Glomerular endothelial cell (primary cell): ENCODE data around the gene CLTB. TPM values are rescaled to one million over a fixed set of nuclear protein-coding genes. Genes with fewer than 3 reads are reported as not detected.
A peak's percentile ranks its signal among the peaks of the same experiment; 100 is the strongest.
"Not testable (repeated sequence)": the region's sequence is repeated elsewhere in the genome, so short reads cannot be mapped to it uniquely, and the experiment has no call there.

Experiments
- DNase-seq: peaks from one replicate; pipeline ENCODE4 v3.0.0-alpha.2; 2011; ENCODE audit warnings: low read depth, low spot score; ENCODE audit errors: extremely low read depth
- total RNA-seq: library from RNA; depleted of rRNA; stranded (reverse); fragments of >200 nt; gene quantifications from 2 replicates; pipeline ENCODE4 v1.2.3, GENCODE V29; 2015

The CLTB gene, protein sequence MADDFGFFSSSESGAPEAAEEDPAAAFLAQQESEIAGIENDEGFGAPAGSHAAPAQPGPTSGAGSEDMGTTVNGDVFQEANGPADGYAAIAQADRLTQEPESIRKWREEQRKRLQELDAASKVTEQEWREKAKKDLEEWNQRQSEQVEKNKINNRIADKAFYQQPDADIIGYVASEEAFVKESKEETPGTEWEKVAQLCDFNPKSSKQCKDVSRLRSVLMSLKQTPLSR
- 131 and 164 TPM in 2 replicates for total RNA-seq

DNA sequence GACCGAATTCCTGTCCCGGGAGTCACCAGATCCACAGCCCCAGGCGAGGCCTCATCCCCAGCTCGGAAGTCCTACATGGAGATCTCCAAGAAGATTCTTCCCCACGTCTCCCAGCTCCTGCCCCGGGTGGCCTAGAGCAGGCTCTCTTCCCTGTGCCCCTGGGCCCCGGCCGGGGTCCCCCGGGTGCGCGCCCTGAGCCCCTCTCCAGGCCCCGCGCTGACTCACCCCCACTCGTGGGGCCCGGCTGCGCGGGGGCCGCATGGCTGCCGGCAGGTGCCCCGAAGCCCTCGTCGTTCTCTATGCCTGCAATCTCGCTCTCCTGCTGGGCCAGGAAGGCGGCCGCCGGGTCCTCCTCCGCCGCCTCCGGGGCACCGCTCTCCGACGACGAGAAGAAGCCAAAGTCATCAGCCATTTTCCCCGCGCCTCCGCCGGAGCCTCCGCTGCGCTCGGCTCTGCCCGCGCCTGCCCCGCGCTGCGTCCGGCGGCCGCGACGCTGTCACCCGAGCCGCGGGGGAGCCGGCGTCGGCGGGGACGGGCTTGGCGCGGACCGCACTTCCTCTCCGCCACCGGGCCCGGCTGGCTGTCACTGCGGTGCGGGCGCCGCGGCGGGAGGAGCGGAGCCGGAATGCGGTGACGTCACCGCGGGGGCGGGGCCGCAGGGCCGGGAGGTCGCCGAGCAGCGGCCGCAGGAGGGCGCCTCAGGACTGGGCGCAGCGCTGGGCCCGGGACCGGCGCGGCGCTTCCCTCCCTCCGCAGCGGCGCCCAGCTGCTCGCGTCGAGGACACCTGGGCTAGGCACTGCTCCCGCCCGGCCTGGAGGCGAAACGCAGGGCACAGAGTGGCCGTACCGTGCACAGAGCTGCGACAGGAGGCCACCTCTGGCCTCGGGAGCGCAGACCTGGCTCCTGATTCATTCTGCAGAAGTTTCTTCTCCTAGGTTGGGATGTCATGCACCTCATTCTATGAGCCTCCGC lies at the start of gene CLTB:
TSS of gene CLTB (minus strand) at position 588 of the 973 bp plus-strand sequence. CDS start at position 412, 176 bp downstream.
- DNase-seq = no peak

DNA sequence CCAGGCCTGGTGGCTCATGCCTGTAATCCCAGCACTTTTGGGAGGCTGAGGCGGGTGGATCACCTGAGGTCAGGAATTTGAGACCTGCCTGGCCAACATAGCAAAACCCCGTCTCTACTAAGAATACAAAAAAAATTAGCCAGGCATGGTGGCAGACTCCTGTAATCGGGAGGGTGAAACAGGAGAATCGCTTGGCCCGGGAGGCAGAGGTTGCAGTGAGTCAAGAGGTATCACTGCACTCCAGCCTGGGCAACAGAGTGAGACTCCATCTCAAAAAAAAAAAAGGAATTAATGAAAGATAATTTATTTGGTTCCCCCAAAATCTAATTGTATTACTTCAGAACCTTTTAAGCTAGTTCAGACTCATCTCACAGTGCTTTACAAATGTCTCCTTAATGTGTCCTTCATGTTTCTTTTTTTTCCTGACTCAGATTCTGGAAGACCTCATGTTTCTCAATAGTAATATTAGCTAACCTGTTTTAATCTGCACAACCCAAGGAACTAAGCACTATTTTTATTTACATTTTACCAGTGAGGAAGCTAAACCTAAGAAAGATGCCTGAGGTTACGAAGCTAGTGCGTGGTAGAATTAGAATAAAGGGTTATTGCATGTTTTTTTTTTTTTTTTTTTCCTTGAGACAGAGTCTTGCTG lies 46.9 kb upstream of the CLTB start:
- DNase-seq = no peak

DNA sequence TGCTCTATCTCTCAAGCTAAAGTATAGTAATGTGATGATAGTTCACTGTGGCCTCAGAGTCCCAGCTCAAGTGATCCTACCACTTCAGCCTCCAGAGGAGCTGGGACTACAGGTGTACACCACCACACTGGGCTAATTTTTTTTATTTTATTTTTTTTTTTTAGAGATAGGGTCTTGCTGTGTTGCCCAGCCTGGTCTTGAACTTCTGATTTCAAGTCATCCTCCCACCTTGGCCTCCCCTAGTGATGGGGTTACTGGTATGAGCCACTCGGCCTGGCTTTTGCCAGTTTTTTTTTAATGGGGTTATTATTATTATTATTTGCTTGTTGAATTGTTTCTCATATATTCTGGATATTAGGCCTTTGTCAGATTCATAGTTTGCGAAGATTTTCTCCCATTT lies 45.0 kb upstream of the CLTB start:
- DNase-seq = no peak

DNA sequence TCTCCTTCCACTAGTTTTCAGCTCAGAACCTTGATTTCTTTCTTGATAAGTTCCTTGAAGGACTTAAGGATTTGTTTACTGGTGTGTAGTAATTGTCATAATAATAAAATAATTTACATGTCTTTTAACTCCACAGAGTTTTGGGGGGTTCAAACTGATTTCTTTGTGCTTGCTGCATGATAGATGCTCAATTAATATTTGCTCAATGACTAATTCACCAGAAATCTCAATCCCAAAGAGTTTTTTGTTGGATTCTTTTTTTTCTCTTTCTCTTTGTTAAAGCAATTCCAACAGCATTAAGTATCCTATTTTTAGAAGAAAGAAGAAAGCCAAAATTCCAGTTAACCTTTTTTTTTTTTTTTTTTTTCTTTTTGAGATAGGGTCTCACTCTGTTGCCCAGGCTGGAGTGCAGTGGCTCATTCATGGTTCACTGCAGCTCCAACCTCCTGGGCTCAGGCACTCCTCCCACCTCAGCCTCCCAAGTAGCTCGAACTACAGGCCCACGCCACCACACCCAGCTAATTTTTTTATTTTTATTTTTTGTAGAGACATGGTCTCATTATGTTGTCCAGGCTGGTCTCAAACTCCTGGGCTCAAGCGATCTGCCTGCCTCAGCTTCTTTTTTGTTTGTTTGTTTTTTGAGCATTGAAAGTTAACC lies 42.7 kb upstream of the CLTB start:
- no peak for DNase-seq

- no peak for DNase-seq
Measured at GRCh38 chr5:176454724-176455394, 38.5 kb upstream of the CLTB start.

DNA sequence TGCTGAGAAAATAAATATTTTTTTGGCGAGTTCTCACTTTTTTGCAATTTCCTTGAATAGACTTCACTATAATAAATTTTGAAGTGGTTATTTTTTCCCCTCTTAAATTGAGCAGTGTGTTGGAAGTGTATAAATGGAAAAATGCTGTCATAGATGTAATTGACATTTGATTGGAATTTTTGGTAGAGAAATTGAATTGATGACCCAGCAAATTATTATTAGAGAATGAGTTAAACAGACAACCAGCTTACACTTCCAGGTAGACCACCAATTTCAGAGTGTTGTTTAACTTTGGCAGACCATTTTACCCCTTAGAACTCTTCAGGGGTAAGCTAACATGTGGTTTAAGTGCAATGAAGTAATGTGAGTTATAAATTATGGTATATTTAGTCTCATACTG lies 33.7 kb upstream of the CLTB start:
- no peak for DNase-seq

DNA sequence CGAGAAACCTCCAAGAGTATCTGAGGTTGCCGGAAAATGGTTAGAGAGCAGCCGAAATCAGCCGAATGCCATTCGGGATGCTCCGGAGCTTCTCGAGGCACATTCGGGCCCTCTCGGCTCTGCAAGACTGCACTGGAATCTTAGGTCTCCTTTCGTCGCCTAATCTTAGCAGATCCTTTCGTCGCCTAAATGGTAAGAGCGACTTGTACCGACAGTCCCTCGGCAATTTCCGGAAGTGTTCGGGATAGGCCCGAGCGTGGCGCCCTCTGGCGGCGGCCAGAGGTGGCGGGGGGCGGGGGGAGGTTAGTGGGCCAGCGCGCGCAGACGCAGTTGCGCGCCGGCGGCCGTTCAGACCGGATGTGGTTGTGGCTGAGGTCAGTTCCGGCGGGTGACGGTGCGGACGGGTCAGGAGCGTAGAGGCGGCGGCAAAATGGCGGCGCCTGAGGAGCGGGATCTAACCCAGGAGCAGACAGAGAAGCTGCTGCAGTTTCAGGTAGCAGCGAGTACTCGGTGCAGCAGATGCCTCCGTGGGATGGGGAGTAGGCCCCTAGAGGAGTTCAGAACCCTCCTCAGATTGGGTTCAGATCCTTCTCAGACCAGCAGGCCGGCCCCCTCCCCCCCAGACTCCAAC lies 31.8 kb upstream of the CLTB start, which contains the start of gene FAF2:
TSS of gene FAF2 (plus strand) at position 408 of the 631 bp plus-strand sequence. CDS start at position 431, 23 bp downstream.
- peak; percentile 91 for DNase-seq

DNA sequence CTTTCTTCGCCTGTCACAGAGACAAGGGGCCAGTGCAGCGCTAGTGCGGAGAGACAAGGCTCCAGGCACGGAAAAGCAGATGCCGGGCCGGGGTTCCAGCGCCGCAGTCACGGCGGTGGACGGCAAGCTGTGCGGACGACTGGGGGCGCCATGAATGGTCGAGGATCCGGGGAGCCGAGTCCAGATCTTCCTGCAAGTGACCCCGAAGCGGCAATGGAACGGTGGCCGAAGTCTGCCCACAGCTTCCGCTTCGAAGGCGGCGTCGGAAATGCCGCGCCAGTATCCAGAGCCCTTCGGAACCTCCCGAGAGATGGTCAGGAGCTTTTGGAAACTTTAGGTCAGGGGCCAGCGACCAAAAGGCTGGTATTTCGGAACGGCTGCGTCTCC lies 31.2 kb upstream of the CLTB start:
- DNase-seq = no peak

GRCh38 chr5:176446884-176447590 lies 30.7 kb upstream of the CLTB start:
- DNase-seq = no peak

- no peak for DNase-seq
Measured at GRCh38 chr5:176446028-176446665, 29.8 kb upstream of the CLTB start.

DNA sequence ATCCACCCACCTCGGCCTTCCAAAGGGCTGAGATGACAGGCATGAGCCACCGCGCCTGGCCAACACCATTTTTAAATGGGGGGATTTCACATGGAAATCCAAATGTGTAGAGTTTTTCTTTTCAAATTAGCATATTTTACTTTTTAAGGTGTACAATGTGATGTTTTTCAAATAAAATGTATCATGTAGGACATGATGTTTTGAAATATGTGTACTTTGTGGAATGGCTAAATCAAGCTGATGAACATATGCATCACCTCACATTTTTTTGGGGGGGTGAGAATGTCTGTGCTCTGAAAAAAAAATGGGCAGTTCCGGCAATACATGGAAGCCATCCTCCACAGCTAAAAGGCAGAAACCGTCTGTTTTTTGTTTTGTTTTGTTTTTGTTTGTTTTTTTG lies 28.4 kb upstream of the CLTB start:
- no peak for DNase-seq

DNA sequence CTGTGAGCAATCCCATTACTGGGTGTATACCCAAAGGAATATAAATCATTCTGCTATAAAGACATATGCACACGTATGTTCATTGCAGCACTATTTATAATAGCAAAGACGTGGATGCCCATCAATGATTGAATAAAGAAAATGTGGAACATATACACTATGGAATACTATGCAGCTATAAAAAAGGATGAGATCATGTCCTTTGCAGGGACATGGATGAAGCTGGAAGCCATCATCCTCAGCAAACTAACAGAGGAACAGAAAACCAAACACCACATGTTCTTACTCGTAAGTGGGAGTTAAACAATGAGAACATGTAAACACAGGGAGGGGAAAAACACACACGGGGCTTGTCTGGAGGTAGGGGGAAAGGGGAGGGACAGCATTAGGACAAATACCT lies 26.6 kb upstream of the CLTB start:
- DNase-seq = not testable (repeated sequence)

DNA sequence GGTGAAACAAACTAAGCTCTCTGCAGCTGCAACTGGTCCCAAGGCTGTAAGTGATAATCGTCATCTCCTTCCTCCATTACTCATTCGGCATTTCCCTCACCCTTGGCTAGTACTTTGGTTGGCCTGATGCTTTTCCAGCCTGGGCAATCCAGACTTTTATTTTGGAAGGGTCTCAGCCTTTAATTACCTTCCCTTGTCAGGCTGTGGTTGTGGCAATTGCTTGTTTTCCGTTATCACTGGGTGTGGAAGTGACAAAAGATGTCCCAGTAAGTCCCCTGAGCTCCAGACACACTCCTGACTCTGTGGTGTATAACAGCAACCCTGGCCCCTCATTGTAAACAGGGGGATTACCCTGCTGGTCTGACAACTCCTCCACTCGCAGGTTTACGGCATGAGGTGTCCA lies 25.6 kb upstream of the CLTB start:
- DNase-seq = no peak

- no peak for DNase-seq
Measured at GRCh38 chr5:176440927-176441706, 24.8 kb upstream of the CLTB start.

GRCh38 chr5:176438959-176439757 lies 22.8 kb upstream of the CLTB start:
- DNase-seq = no peak

DNA sequence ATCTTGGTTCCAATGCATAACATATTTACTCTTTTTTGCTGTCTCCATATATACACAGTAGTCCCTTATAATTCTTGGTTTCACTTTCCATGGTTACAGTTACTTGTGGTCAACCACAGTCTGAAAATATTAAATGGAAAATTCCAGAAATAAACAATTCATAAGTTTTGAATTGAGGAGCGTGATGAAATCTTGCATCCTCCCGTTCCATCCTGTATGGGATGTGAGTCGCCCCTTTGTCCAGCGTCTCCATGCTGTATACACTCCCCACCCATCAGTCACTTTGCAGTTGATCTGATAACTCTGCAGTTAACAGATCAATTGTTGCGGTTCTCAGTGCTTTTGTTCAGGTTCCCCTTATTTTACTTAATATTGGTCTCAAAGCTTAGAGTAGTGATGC lies 20.3 kb upstream of the CLTB start:
- no peak for DNase-seq

GRCh38 chr5:176432707-176433106 lies 16.4 kb upstream of the CLTB start:
- no peak for DNase-seq
